Measurements from ENCODE around the gene ZNF107.

ZNF107 gene

DNA sequence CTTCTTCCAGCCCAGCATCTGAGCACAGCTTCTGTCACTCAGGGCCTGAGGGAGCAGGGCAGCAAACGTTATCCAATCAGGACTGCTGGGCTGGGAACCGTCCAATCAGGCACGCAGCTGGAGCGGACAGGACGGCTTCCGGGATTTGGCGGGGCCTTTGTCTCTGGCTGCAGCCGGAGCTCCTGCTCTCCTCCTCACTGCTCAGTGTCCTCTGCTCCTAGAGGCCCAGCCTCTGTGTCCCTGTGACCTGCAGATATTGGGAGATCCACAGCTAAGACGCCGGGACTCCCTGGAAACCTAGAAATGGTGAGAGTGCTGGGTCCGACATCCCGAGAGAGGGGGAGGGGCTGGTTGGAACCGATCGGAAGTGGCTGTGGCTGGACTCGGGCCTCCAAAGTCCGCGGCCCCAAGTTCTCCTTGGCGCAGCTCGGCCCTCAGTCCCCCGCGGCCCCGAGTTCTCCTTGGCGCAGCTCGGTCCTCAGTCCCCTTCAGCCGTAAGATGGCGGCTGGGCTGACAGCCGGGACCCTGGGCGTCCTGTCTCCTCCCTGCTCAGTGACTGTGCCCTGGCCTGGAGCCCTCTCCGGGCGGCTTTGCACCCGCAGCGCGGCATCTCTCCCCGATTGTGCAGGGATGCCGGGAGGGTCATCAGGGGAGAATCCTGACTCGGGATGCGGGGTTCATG lies at the start of gene ZNF107:
TSS of gene ZNF107 (plus strand) at position 154 of the 683 bp plus-strand sequence. CDS start at position 304, 150 bp downstream.
- DNase-seq, result peak; percentile 85

DNA sequence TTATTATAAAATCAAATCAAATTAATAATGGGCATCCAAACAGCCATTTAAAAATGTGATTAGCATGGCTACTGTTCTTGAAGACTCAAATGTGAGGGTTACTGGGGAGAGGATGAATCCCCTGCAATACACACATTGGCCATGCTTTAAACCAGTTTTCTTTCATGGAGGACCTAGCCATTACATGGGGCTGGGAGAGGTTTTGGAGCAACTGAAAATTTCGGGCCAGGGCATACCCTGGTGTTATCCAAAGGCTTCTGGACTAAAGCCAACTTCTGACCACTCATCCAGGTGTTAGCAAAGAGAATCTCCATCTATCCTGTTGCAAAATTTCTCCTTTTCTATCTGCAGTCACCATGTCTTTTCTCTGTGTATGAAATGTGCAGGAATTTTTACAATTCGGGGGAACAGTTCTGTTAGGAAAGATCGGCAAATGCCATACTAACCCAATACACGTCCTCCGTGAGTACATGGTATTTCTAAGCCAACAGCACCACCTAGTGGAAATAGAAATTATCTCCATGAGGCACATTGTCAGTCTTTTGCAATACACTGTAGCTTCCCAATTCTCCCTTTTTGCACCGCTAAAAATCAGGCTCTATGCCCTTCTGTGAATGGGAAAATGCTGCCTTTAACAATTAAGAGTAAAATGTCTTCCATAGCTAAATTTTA lies 47.0 kb upstream of the ZNF107 start:
- DNase-seq, result no peak

DNA sequence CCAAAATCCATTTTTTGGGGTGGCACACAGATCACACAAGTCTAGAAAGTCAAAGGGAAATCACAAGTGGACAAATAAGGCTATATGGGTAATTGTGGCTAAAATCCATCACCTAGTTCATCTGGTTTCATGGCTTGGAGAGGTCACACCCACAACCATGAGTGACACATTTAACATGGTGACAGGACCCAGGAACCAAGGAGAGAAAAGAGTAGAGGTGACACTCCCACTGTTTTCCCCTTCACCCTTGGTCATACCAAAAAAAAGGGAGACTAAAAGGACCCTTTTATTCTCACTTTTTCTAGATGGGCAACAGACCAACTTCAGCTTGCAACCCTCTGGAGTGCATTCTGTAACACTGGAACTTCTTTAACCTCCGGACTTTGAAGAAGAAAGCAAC lies 46.2 kb upstream of the ZNF107 start:
- no peak for DNase-seq

DNA sequence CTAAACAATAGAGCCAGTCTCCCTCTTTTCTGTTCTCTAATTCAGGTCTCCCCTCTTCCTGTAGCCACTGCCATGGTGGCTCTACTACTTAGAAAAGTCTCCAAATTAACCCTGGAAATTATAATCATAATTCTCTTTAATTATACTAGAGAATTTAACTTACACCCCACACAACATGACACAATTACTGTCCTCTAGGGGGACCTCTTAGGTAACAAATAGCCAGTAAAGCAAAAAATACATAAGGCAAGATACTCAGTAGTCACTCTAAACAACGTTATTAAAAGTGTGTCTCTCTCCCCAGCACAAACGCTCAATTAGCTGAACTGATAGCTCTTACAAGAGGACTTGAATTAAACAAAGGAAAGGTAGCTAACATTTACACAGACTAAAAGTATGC lies 44.3 kb upstream of the ZNF107 start:
- DNase-seq, result no peak

- no peak for DNase-seq
Observed at GRCh38 chr7:64625114-64626082, 40.5 kb upstream of the ZNF107 start.

GRCh38 chr7:64626083-64626469 lies 39.9 kb upstream of the ZNF107 start:
- DNase-seq, result no peak

DNA sequence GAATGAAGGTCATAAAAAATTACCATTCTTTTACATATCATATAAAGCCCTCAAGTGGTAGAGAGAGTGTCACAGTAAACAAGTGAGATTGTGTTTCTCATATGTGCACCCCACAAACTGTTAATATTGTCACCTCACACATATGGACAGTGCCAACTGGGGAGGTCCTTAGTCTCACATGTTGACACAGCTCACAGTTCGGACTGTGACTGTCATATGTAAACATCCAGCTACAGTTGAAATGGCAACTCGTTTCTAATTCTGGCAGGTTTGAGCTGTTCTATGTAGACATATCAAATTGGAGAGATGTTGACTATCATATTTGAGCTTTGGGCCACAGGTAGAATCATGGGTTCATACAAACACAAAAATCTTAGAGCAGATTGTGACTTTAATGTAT lies 39.4 kb upstream of the ZNF107 start:
- no peak for DNase-seq

- no peak for DNase-seq
Observed at GRCh38 chr7:64628192-64628591, 37.7 kb upstream of the ZNF107 start.

DNA sequence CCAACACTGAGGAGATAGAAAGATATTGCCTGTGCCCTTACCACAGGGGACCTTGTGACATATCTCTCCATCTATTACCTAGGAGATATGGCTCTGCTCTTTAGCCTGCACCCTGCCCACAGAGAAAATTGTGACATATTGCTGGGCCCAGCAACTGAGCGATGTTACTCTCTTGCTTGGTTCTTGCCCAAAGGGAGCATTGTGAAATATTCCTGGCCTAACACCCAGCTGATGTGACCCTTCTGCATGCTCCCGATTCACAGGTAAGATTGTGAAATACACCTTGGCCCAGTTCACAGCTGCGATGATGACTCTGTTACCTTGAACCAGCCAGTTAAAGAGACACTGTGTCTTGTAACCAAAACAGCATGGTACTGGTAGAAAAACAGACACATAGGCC lies 37.2 kb upstream of the ZNF107 start:
- no peak for DNase-seq

DNA sequence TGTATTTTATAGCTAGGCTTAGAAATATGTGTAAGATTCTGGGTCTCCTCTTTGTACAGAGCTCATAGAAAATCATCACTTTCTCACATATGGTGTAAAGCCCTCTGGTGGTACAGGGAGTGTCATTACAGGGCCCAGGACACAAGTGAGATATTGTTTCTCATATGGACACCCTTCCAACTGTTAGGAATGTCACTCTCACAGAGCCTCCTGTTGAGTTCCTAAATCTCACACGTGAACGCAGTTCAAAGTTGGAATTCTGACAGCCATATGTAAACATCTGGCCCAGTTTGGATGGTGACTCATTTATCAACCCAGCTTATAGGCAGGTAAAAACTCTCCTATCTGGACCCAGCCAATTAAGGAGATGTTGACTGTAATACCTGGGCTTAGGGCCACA lies 35.4 kb upstream of the ZNF107 start:
- no peak for DNase-seq

DNA sequence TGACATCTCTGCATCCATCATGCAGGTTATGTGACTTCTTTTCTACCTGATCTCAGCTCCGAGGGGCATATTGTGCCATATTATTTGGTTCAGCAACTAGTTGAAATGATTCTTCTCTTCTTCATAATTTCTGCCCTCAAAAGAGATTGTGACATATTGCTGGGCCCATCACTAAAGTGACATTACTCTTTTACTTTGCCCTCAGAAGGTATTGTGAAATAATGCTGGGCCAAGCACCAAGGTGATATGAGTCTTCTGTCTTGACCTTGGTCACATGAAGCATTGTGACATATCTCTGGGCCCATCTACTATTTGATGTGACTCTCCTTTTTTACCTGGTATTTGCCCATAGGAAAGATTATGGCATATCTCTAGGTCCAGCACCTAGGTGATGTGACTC lies 33.9 kb upstream of the ZNF107 start:
- DNase-seq, result no peak

- no peak for DNase-seq
Observed at GRCh38 chr7:64633401-64633800, 32.5 kb upstream of the ZNF107 start.

- DNase-seq, result no peak
Observed at GRCh38 chr7:64634406-64635062, 31.4 kb upstream of the ZNF107 start.

DNA sequence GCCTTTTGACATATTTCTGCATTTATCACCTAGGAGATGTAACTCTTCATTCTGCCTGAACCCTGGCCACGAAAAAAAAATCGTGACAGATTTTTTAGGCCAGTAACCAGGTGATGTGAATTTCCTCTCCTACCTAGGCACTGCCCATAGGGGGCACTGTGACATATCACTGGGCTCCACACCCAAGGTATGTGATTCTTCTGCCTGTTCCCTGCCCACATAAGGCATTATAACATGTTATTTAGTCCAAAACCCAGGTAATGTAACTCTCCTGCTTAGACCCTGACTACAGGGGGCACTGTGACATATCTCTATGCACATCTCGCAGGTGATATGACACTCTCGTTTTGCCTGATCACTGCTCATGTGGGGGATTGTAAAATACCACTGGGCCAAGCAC lies 29.5 kb upstream of the ZNF107 start:
- peak; percentile 31 for DNase-seq

- DNase-seq, result no peak
Observed at GRCh38 chr7:64637521-64638445, 28.1 kb upstream of the ZNF107 start.

- DNase-seq, result no peak
Observed at GRCh38 chr7:64638822-64639221, 27.1 kb upstream of the ZNF107 start.

DNA sequence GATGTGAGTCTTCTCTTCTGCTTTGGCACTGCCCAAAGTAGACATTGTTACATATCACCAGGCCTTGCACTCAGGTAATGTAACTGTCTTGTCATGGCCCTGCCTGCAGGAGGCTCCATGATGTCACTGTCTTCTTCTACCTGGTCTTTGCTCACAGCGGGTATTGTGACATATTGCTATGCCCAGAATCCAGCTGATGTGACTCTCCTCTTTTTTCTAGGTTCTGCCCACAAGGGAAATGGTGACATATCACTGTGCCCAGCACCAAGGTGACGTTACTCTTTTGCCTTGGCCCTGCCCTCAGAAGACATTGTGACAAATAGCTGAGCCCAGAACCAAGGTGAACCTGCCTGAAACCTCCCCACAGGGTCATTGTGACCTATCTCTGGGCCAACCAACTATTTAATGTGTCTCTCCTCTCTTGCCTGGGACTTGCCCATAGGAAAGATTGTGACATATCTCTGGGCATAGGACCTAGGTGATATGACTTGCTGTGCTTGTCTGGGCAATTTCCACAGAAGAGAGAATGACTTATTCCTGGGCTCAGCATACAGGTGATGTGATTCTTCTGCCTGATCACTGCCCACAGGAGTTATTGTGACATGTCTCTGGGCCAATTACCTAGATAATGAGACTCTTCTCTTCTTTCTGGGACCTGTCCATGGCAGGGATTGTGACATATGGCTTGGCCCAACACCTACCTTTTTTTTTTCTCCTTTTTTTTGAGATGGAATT lies 26.5 kb upstream of the ZNF107 start:
- no peak for DNase-seq

DNA sequence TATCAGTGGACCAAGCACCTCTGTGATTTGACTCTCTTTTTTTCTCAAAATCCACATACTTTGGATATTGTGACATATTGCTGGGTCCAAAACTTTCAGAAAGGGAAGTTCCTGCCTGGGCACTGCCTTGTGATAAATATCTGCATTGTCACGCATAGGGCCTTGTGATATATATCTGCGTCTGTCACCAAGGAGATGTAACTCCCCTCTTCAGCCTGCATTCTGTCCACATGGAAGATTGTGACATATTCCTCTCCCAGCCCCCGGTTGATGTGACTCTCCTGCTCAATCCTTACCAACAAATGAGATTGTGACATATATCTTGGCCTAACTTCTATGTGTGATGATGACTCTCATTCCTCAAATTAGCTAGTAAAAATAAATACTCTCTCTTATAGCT lies 25.4 kb upstream of the ZNF107 start:
- no peak for DNase-seq

DNA sequence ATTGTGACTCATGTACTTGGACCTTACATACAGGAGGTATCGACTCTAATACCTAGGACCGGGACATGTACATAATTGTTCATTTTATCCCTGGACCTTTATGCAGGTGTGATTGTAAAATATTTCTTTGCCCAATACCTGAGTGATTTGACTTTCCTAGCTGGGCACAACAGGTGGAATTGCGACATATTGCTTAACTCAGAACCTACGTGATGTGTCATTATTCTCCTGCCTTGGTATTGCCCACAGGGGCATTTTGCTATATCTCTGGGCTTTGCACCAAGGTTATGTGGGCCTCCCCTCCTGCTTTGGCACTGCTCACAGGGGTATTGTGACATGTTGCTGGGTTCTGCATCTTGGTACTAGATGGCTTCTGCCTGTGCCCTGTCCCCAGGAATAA lies 23.9 kb upstream of the ZNF107 start:
- DNase-seq, result no peak

GRCh38 chr7:64642875-64643274 lies 23.1 kb upstream of the ZNF107 start:
- DNase-seq, result no peak

- no peak for DNase-seq
Observed at GRCh38 chr7:64643566-64643965, 22.4 kb upstream of the ZNF107 start.

Data from stimulated activated CD8-positive, alpha-beta memory T cell treated with anti-CD3 and anti-CD28 coated beads, Interleukin-4, amount 100 ng/mL, for 48 hours (primary cell).